ENCODE results near the gene SKIC2.

Gene SKIC2

DNA sequence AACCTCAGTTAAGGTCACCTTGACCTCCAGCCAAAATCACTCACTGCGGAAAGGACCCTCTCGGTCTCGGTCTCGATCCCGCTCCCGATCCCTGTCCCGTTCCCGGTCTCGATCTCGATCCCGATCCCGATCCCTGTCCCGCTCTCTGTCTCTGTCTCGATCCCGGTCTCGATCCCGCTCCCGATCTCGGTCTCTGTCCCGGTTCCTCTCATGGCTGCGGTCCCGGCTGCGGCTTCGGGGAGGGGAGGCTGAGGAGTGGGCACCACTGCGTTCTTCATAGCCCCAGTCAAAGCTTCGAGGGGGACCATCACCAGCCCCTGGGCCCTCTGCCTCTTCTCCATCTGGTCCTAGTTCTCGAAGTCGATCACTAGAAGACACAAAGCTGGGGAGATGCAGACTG lies 4.5 kb upstream of the SKIC2 start:
- Histone ChIP-seq H3K4me3 (ENCODE audit: low read depth, low read length) (no peak overlapping the region), H3K9me3 (no peaks in the 10 kb centered on the region), H3K36me3 (peaks cover 25% of the 10 kb centered on the region), H3K4me1 (no peaks in the 10 kb centered on the region), H3K27me3 (no peaks in the 10 kb centered on the region)
- TF ChIP-seq, protein P1, sequence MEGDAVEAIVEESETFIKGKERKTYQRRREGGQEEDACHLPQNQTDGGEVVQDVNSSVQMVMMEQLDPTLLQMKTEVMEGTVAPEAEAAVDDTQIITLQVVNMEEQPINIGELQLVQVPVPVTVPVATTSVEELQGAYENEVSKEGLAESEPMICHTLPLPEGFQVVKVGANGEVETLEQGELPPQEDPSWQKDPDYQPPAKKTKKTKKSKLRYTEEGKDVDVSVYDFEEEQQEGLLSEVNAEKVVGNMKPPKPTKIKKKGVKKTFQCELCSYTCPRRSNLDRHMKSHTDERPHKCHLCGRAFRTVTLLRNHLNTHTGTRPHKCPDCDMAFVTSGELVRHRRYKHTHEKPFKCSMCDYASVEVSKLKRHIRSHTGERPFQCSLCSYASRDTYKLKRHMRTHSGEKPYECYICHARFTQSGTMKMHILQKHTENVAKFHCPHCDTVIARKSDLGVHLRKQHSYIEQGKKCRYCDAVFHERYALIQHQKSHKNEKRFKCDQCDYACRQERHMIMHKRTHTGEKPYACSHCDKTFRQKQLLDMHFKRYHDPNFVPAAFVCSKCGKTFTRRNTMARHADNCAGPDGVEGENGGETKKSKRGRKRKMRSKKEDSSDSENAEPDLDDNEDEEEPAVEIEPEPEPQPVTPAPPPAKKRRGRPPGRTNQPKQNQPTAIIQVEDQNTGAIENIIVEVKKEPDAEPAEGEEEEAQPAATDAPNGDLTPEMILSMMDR (IDR thresholded peaks at IDR 0.05; ENCODE audit: low read depth, low read length) = no peak
- no peak for DNase-seq

DNA sequence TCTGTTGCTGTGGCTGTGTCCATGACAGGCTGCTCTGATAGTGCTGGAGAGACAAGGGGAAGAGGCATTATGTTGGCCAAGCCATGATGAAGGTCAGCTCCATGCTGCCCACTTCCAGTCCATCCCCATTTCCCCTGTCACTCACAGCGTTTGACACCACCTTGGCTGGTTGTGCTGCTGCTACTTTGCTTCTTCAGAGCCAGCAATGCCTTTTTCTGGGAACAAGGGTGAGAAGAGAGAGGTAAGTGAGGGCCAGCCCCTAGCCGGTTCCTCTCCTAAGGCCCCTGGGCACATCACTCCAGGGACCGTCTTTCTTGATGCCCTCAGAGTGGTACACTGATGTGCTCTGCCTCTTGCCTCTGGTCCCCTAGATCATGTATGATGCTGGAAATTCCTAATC lies 2.2 kb upstream of the SKIC2 start:
- TF ChIP-seq, protein P1 (IDR thresholded peaks at IDR 0.05; ENCODE audit: low read depth, low read length) = no peak
- Histone ChIP-seq H3K4me3 (ENCODE audit: low read depth, low read length) (no peak overlapping the region), H3K4me1 (no peaks in the 10 kb centered on the region), H3K36me3 (peaks cover 33% of the 10 kb centered on the region), H3K27me3 (no peaks in the 10 kb centered on the region), H3K9me3 (no peaks in the 10 kb centered on the region)
- no peak for DNase-seq

DNA sequence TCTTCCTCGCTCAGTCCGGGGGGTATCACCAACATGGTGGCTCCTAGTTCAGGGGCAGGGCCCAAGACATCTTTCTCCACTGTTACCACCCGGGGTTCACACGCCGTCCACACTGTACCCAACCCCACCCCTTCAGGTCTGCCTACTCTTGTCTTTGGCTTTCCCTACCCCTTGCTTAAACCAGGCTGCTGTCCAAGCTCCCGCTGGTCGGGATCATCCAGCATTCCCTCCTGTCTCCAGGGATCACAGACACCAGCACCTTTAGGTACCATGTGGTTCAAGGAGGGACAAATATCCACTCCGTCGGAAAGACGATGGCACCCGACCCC lies 599 bp upstream of the SKIC2 start:
- Histone ChIP-seq H3K9me3 (no peaks in the 10 kb centered on the region), H3K4me1 (no peaks in the 10 kb centered on the region), H3K36me3 (peaks cover 29% of the 10 kb centered on the region), H3K4me3 (ENCODE audit: low read depth, low read length) (peak overlapping the region; percentile 100), H3K27me3 (no peaks in the 10 kb centered on the region)
- no peak for DNase-seq
- TF ChIP-seq, protein P1 (IDR thresholded peaks at IDR 0.05; ENCODE audit: low read depth, low read length) = no peak

DNA sequence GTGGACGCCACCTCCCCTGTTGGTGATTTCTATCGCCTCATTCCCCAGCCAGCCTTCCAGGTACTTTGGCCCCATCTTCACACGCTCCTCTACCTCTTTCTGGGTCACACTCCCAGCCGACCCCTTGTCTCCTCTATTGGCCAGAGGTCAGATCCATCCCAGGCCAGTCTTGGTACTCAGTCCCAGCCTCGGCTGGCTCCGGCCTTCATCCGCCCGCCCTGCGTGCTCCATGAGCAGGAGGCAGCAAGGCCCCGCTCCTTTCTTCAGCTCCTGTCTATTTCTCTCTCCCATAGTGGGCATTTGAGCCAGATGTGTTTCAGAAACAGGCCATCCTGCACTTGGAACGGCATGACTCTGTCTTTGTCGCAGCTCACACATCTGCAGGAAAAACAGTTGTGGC lies 2.6 kb downstream of the SKIC2 start:
- Histone ChIP-seq H3K9me3 (no peaks in the 10 kb centered on the region), H3K36me3 (peaks cover 31% of the 10 kb centered on the region), H3K27me3 (no peaks in the 10 kb centered on the region), H3K4me3 (ENCODE audit: low read depth, low read length) (no peak overlapping the region), H3K4me1 (no peaks in the 10 kb centered on the region)
- TF ChIP-seq, protein P1 (IDR thresholded peaks at IDR 0.05; ENCODE audit: low read depth, low read length) = no peak
- DNase-seq = no peak

DNA sequence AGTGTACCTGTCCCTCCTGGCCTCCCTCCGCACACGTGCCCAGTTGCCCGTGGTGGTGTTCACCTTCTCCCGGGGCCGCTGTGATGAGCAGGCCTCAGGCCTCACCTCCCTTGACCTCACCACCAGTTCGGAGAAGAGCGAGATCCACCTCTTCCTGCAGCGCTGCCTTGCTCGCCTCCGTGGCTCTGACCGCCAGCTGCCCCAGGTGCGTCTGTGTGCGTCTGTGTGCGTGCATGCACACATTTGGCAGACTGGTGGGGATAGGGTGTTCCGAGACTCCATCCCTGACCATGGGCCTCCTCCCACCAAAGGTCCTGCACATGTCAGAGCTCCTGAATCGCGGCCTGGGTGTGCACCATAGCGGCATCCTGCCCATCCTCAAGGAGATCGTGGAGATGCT lies 4.9 kb downstream of the SKIC2 start:
- DNase-seq = no peak
- peaks cover 47% of the 10 kb centered on the region for H3K36me3 ChIP-seq
- no peaks in the 10 kb centered on the region for H3K4me1 ChIP-seq
- TF ChIP-seq, protein P1 (IDR thresholded peaks at IDR 0.05; ENCODE audit: low read depth, low read length) = no peak
- H3K27me3 ChIP-seq = no peaks in the 10 kb centered on the region
- no peak overlapping the region for H3K4me3 ChIP-seq (ENCODE audit: low read depth, low read length)
- H3K9me3 ChIP-seq = no peaks in the 10 kb centered on the region

DNA sequence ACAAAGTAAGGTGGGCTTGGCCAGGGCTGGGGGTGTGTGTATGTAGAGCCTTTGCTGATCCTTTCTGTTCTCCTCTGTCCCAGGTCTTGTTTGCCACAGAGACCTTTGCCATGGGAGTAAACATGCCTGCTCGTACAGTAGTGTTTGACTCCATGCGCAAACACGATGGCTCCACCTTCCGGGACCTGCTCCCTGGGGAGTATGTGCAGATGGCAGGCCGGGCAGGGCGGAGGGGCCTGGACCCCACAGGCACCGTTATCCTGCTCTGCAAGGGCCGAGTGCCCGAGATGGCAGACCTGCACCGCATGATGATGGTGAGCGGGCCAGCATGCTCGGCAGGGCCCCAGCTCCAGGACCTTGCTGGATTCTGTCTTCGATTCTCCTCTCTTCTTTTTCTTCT lies 6.7 kb downstream of the SKIC2 start:
- no peaks in the 10 kb centered on the region for H3K27me3 ChIP-seq
- DNase-seq = no peak
- TF ChIP-seq, protein P1 (IDR thresholded peaks at IDR 0.05; ENCODE audit: low read depth, low read length) = no peak
- H3K9me3 ChIP-seq = no peaks in the 10 kb centered on the region
- no peaks in the 10 kb centered on the region for H3K4me1 ChIP-seq
- peaks cover 57% of the 10 kb centered on the region for H3K36me3 ChIP-seq
- H3K4me3 ChIP-seq (ENCODE audit: low read depth, low read length) = no peak overlapping the region
